Adipocyte (in vitro differentiated cells): ENCODE results near the gene ITGB3BP.
A peak's percentile ranks its signal among the peaks of the same experiment; 100 is the strongest.
"Not testable (repeated sequence)": the region's sequence is repeated elsewhere in the genome, so short reads cannot be mapped to it uniquely, and the experiment has no call there.

Experiments used
- DNase-seq: peaks from one replicate; pipeline ENCODE4 v3.0.0-alpha.2; 2015; ENCODE audit warnings: low read depth
- H3K27me3 ChIP-seq: replicated peaks from 2 replicates; pipeline ENCODE4 v1.7.0; 2013; ENCODE audit warnings: mild to moderate bottlenecking, low read length, moderate library complexity; ENCODE audit not compliant: control insufficient read depth, insufficient read depth
- H3K36me3 ChIP-seq: 2 replicates; pipeline ENCODE4 v1.7.0; 2013; ENCODE audit warnings: low read length, mild to moderate bottlenecking, moderate library complexity; ENCODE audit not compliant: control insufficient read depth, insufficient read depth, severe bottlenecking
- H3K4me1 ChIP-seq: 2 replicates; pipeline ENCODE4 v1.7.0; 2013; ENCODE audit warnings: mild to moderate bottlenecking, low read length, moderate library complexity; ENCODE audit not compliant: control insufficient read depth, insufficient read depth
- H3K4me3 ChIP-seq: 2 replicates; pipeline ENCODE4 v1.7.0; 2013; ENCODE audit warnings: mild to moderate bottlenecking, low read length, moderate library complexity
- H3K9ac ChIP-seq: 2 replicates; pipeline ENCODE4 v1.7.0; 2013; ENCODE audit warnings: mild to moderate bottlenecking, low read length, moderate library complexity
- H3K9me3 ChIP-seq: 2 replicates; pipeline ENCODE4 v1.7.0; 2013; ENCODE audit warnings: mild to moderate bottlenecking, low read length, moderate library complexity; ENCODE audit not compliant: control insufficient read depth

The ITGB3BP gene

GRCh38 chr1:63461661-63462230 is 61.3 kb downstream of the ITGB3BP start:
- peaks cover 3% of the 10 kb centered on the region for H3K36me3 ChIP-seq
- peaks cover 13% of the 10 kb centered on the region for H3K9me3 ChIP-seq
- H3K27me3 ChIP-seq, result no peaks in the 10 kb centered on the region
- H3K9ac ChIP-seq, result no peak overlapping the region
- H3K4me3 ChIP-seq, result peak overlapping the region; percentile 26
- no peaks in the 10 kb centered on the region for H3K4me1 ChIP-seq
- no peak for DNase-seq

- Histone ChIP-seq H3K4me3 (no peak overlapping the region), H3K4me1 (no peaks in the 10 kb centered on the region), H3K27me3 (no peaks in the 10 kb centered on the region), H3K9me3 (peaks cover 13% of the 10 kb centered on the region), H3K9ac (no peak overlapping the region), H3K36me3 (peaks cover 3% of the 10 kb centered on the region)
- no peak for DNase-seq
Measured at GRCh38 chr1:63458750-63459149, 64.3 kb downstream of the ITGB3BP start.

GRCh38 chr1:63454269-63454668 is 68.8 kb downstream of the ITGB3BP start:
- H3K9ac ChIP-seq, result no peak overlapping the region
- H3K36me3 ChIP-seq, result peaks cover 4% of the 10 kb centered on the region
- H3K9me3 ChIP-seq, result no peaks in the 10 kb centered on the region
- no peaks in the 10 kb centered on the region for H3K27me3 ChIP-seq
- H3K4me3 ChIP-seq, result no peak overlapping the region
- DNase-seq, result peak; percentile 68
- peaks cover 3% of the 10 kb centered on the region for H3K4me1 ChIP-seq

- Histone ChIP-seq H3K4me3 (no peak overlapping the region), H3K27me3 (no peaks in the 10 kb centered on the region), H3K9ac (no peak overlapping the region), H3K4me1 (peaks cover 10% of the 10 kb centered on the region), H3K9me3 (no peaks in the 10 kb centered on the region), H3K36me3 (peaks cover 4% of the 10 kb centered on the region)
- DNase-seq, result no peak
Measured at GRCh38 chr1:63453232-63453631, 69.8 kb downstream of the ITGB3BP start.

- peaks cover 4% of the 10 kb centered on the region for H3K36me3 ChIP-seq
- DNase-seq, result peak; percentile 7
- H3K27me3 ChIP-seq, result no peaks in the 10 kb centered on the region
- H3K4me1 ChIP-seq, result peaks cover 10% of the 10 kb centered on the region
- H3K4me3 ChIP-seq, result no peak overlapping the region
- H3K9ac ChIP-seq, result no peak overlapping the region
- H3K9me3 ChIP-seq, result no peaks in the 10 kb centered on the region
Measured at GRCh38 chr1:63450416-63450815, 72.6 kb downstream of the ITGB3BP start.

- Histone ChIP-seq H3K36me3 (peaks cover 4% of the 10 kb centered on the region), H3K9me3 (no peaks in the 10 kb centered on the region), H3K27me3 (no peaks in the 10 kb centered on the region), H3K4me3 (no peak overlapping the region), H3K4me1 (peaks cover 10% of the 10 kb centered on the region), H3K9ac (no peak overlapping the region)
- peak; percentile 62 for DNase-seq
Measured at GRCh38 chr1:63448731-63449246, 74.2 kb downstream of the ITGB3BP start.

- no peaks in the 10 kb centered on the region for H3K9me3 ChIP-seq
- no peaks in the 10 kb centered on the region for H3K36me3 ChIP-seq
- peak overlapping the region; percentile 13 for H3K9ac ChIP-seq
- peaks cover 8% of the 10 kb centered on the region for H3K4me1 ChIP-seq
- H3K4me3 ChIP-seq, result no peak overlapping the region
- H3K27me3 ChIP-seq, result no peaks in the 10 kb centered on the region
- peak; percentile 53 for DNase-seq
Measured at GRCh38 chr1:63442141-63442475, 80.9 kb downstream of the ITGB3BP start.

- H3K4me1 ChIP-seq, result peaks cover 9% of the 10 kb centered on the region
- no peaks in the 10 kb centered on the region for H3K27me3 ChIP-seq
- no peak overlapping the region for H3K4me3 ChIP-seq
- H3K36me3 ChIP-seq, result peaks cover 3% of the 10 kb centered on the region
- peaks cover 4% of the 10 kb centered on the region for H3K9me3 ChIP-seq
- H3K9ac ChIP-seq, result no peak overlapping the region
- peak; percentile 51 for DNase-seq
Measured at GRCh38 chr1:63435161-63435560, 87.9 kb downstream of the ITGB3BP start.

- peaks cover 15% of the 10 kb centered on the region for H3K36me3 ChIP-seq
- no peaks in the 10 kb centered on the region for H3K27me3 ChIP-seq
- no peak overlapping the region for H3K4me3 ChIP-seq
- no peaks in the 10 kb centered on the region for H3K4me1 ChIP-seq
- no peak for DNase-seq
- H3K9me3 ChIP-seq, result peaks cover 4% of the 10 kb centered on the region
- H3K9ac ChIP-seq, result no peak overlapping the region
Measured at GRCh38 chr1:63429281-63429680, 93.7 kb downstream of the ITGB3BP start.

GRCh38 chr1:63428815-63429214 is 94.2 kb downstream of the ITGB3BP start:
- no peak for DNase-seq
- Histone ChIP-seq H3K9ac (no peak overlapping the region), H3K36me3 (peaks cover 15% of the 10 kb centered on the region), H3K4me3 (no peak overlapping the region), H3K9me3 (peaks cover 4% of the 10 kb centered on the region), H3K27me3 (no peaks in the 10 kb centered on the region), H3K4me1 (no peaks in the 10 kb centered on the region)

GRCh38 chr1:63423649-63424048 is 99.4 kb downstream of the ITGB3BP start:
- H3K36me3 ChIP-seq, result no peaks in the 10 kb centered on the region
- no peaks in the 10 kb centered on the region for H3K4me1 ChIP-seq
- no peaks in the 10 kb centered on the region for H3K27me3 ChIP-seq
- DNase-seq, result no peak
- H3K9ac ChIP-seq, result no peak overlapping the region
- H3K4me3 ChIP-seq, result no peak overlapping the region
- no peaks in the 10 kb centered on the region for H3K9me3 ChIP-seq

- not testable (repeated sequence) for H3K27me3 ChIP-seq, H3K36me3 ChIP-seq, H3K4me1 ChIP-seq, H3K9ac ChIP-seq, H3K4me3 ChIP-seq, H3K9me3 ChIP-seq, DNase-seq
Measured at GRCh38 chr1:63420746-63421145, 102.3 kb downstream of the ITGB3BP start.
